ENCODE results near the gene MPLKIP.

DNA sequence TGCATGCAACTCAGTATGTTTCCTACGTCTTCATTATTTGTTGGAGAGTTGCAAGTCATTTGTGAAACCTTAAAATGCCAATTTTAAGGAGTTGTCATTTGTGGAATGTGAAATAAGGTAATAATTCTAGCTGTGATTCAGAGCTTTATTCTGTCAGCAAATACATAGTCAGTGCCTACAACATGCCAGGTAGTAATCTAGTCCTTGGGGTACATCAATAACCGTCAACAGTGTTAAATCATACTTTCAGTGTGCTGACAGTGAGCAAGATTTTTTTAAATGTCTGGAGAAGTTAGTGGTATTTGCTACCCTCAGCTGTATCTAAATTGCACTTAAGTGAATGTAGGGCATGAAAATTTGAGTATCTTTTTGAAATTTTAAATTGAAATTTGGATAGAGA, 36.7 kb downstream of the MPLKIP start:
- TF ChIP-seq, protein P1, sequence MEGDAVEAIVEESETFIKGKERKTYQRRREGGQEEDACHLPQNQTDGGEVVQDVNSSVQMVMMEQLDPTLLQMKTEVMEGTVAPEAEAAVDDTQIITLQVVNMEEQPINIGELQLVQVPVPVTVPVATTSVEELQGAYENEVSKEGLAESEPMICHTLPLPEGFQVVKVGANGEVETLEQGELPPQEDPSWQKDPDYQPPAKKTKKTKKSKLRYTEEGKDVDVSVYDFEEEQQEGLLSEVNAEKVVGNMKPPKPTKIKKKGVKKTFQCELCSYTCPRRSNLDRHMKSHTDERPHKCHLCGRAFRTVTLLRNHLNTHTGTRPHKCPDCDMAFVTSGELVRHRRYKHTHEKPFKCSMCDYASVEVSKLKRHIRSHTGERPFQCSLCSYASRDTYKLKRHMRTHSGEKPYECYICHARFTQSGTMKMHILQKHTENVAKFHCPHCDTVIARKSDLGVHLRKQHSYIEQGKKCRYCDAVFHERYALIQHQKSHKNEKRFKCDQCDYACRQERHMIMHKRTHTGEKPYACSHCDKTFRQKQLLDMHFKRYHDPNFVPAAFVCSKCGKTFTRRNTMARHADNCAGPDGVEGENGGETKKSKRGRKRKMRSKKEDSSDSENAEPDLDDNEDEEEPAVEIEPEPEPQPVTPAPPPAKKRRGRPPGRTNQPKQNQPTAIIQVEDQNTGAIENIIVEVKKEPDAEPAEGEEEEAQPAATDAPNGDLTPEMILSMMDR (IDR thresholded peaks at IDR 0.05; ENCODE audit: borderline replicate concordance, extremely low read depth, low read length, poor library complexity, severe bottlenecking) = no peak
- TF ChIP-seq EZH2 (IDR thresholded peaks at IDR 0.05; ENCODE audit: borderline replicate concordance, low read depth, low read length, severe bottlenecking) = no peak

All from DND-41 (cell line).